HG03378 (cell line): ENCODE data around the gene SLC6A7.

Source experiments
- ATAC-seq: cut with Tn5 transposase; IDR thresholded peaks from one replicate; pipeline ENCODE4 v1.9.1; 2021; ENCODE audit warnings: mild to moderate bottlenecking, moderate library complexity; ENCODE audit not compliant: unreplicated experiment

Gene SLC6A7

GRCh38 chr5:150256410-150257064 lies 66.7 kb downstream of the SLC6A7 start:
- ATAC-seq: no peak

GRCh38 chr5:150257424-150257823 lies 67.6 kb downstream of the SLC6A7 start:
- no peak for ATAC-seq

- ATAC-seq: no peak
These were observed 68.3 kb downstream of the SLC6A7 start for GRCh38 chr5:150258130-150258529.
